Measurements from ENCODE around the gene DNM2.

GRCh38 chr19:10878253-10878652 is 160.4 kb downstream of the DNM2 start:
- no peak for TF ChIP-seq EZH2 (IDR thresholded peaks at IDR 0.05)
- TF ChIP-seq POLR2AphosphoS5 (IDR thresholded peaks at IDR 0.05; ENCODE audit: borderline replicate concordance, low read depth, low read length) = no peak
- no peak for TF ChIP-seq FOXP2 (optimal IDR thresholded peaks at IDR 0.05; ENCODE audit: control extremely low read depth, extremely low read length, insufficient read depth)
